Subcutaneous adipose tissue (tissue), 4 donors: Measurements from ENCODE around the gene BRSK2. TPM values are rescaled to one million over a fixed set of nuclear protein-coding genes. Genes with fewer than 3 reads are reported as not detected.

ENCODE experiments used
- total RNA-seq, 4 donors: library from RNA; depleted of rRNA; stranded (reverse); fragments of >200 nt; gene quantifications; one replicate each; pipeline ENCODE4 v1.1.0, GENCODE V29; 2016
- TF ChIP-seq, protein P1 (sequence below): fragments of 450-650 bp; IDR thresholded peaks from one replicate; pipeline ENCODE4 v1.5.1; 2016; ENCODE audit warnings: low read depth, mild to moderate bottlenecking, control low read depth, antibody characterized with exemption, moderate library complexity

The BRSK2 gene
- total RNA-seq, 4 donors from 2014 or later, result 0.22 to 0.49 TPM; not detected in 2

DNA sequence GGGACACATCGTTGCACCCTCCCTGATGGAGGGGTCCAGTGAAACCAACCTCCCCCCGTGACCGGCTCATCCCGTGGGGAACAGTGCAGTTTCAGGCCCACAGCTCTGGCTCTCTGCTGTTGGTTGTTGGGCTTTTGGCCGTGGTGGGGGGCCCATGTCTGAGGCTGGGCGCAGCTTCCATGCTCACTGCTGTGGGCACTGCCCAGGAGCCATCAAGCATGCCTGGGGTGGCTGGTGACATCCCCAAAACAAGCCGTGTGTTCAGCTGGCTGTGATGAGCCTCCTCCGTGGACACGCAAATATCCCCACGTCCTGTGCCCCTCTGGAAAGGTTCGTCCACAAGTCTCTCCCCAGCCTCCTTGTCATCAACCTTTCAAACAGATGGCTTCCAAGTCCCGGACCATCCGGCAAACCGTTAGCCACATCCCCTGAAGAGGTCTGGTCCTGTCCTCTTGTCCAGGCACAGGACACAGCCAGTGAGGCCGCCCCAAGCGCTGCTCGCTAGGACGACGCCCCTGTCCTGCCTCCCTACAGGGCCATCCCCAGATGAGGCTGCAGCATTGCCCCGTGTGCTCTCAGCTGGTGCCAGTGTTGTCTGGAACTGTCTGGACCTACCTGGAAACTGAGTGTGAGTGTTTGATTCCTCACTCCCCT is 29.4 kb upstream of the BRSK2 start:
- TF ChIP-seq, protein P1, sequence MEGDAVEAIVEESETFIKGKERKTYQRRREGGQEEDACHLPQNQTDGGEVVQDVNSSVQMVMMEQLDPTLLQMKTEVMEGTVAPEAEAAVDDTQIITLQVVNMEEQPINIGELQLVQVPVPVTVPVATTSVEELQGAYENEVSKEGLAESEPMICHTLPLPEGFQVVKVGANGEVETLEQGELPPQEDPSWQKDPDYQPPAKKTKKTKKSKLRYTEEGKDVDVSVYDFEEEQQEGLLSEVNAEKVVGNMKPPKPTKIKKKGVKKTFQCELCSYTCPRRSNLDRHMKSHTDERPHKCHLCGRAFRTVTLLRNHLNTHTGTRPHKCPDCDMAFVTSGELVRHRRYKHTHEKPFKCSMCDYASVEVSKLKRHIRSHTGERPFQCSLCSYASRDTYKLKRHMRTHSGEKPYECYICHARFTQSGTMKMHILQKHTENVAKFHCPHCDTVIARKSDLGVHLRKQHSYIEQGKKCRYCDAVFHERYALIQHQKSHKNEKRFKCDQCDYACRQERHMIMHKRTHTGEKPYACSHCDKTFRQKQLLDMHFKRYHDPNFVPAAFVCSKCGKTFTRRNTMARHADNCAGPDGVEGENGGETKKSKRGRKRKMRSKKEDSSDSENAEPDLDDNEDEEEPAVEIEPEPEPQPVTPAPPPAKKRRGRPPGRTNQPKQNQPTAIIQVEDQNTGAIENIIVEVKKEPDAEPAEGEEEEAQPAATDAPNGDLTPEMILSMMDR, result no peak

DNA sequence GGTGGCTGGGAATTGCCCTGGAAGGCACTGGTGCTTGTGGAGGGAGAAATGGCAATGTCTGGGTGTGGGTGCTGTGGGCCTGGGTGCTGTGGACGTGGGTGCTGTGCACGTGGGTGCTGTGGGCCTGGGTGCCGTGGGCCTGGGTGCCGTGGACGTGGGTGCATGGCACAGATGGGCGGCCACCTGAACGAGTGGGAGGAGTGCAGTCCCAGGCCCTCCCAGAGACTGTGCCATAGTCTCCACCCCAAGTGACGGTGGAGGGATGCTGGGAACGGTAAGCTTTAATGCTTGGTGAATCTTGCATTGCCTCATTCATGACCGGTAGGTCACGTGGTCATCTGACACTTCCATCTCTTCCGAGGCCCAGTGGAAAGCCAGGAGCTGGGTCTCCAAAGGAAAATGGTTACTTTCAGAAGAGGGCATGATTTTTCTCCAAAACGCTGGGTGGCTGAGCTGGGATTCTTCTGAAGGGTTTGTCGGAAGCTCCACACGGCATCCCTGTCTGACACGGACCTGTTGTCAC is 28.8 kb upstream of the BRSK2 start:
- TF ChIP-seq, protein P1, result no peak

DNA sequence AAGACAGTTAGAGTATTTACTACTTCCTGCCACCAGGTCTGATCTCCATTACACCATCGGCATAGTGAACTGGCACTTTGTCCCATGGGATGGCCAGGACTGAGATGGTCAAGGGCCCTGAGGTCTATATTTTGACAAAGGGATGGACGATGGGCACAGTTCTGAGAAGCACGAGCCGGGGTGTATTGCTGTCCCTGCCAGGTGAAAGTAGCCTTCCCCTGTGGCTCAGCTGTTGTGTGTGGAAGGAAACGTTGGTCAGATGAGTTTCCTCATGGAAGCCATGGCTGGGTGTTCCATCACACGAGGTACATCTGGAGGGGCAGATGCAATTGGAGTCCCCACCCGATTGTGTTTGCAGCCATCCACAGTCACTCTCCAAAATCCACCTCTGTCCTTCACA is 27.9 kb upstream of the BRSK2 start:
- TF ChIP-seq, protein P1, result no peak

DNA sequence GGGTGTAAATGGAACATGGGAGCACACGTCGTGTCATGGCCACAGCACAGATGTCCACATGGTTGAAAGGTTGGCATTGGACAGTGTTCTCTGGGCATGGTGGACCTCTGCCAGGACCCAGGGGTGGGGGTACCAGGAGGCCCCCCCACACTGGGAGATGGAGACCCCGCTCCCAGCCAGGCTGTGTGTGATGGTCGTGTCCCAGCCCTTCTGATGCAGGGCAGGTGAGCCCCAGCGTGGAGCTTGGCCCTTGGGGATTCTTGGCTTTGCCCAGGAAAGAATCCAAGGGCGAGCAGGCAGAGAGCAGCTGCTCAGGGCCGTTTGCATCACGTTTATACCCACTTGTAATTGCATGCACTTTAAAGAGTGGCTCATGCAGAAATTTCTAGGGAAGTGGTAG is 22.0 kb upstream of the BRSK2 start:
- TF ChIP-seq, protein P1, result no peak

DNA sequence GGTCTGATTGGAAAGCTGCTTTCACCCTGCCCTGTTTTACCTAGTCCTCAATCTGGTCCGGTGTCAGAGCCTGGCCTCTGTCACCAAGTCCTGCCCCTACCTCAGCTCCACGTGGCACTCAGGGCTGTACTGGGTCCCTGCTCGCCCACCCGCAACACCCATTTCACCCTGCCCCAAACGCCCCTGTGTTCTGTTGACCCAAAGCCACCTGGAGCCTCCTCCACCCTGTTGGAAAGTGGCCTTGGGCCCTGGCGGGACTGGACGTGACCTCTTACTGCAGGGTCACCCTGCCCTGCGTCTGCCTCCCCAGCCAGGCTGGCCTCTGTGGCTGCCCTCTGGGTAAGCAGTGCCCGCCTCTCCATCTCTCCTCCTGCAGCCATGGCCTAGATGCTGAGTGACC is 21.5 kb upstream of the BRSK2 start:
- TF ChIP-seq, protein P1, result no peak

DNA sequence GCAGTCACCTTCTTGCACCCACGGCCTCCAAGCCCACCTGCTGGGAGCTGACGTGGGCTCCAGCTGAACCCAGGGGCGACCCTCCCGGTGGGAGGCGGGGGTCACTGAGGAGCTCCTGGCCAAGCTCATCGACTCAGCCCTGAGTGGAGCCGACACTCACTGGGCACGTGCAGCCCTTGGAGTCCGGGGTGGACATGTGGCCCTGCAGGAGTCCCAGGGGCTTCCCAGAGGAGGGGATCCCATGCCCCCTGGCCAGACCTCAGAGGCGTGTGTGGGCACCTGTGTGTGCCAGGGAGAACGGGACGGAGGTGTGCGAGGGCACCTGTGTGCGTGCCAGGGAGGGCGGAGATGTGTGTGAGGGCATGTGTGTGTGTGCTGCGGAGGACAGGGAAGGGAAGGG is 20.8 kb upstream of the BRSK2 start:
- TF ChIP-seq, protein P1, result no peak

DNA sequence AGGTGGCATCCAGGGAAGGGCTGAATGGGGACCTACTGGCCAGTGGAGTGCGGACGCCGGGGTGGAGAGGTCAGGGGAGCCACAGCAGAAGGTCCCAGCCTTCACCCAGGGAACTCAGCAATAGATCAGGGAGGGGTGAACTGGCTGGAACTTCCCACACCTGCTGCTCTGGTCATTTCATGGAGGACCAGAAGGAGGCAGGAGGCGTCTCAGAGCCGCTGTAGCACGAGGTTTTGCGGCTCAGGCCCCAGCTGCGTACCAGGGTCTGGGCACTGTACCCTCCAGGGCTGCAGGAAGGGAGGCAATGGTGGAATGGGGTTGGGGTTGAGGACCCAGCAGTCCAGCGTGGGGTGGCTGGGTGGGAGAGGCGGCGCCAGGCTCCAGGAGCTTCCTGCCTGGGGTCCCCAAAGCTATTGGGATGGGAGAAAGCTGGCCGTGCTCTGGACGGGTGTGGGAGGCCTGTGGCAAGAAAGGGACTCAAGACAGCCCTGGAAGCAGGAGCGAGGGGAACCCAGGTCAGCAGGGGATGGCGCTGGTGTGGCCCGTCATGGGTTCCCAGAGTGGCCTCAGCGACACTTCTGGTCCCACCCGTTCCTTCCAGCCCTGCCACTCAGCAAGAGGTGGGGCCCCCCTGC is 20.2 kb upstream of the BRSK2 start:
- TF ChIP-seq, protein P1, result no peak
